Measurements from ENCODE around the gene SCN3A.

The SCN3A gene

GRCh38 chr2:165054652-165055051 lies 149.2 kb downstream of the SCN3A start:
- DNase-seq, result no peak

- DNase-seq, result no peak
These were observed 159.1 kb downstream of the SCN3A start for GRCh38 chr2:165044505-165045303.

All from NCI-H748 treated with DMSO at 0.1 percent for 48 hours (cell line).